ENCODE results near the gene CD209. TPM values are rescaled to one million over a fixed set of nuclear protein-coding genes. Genes with fewer than 3 reads are reported as not detected.

Gene CD209
- total and polyA plus RNA-seq, 2 experiments from 2014 or later = not detected

- Histone ChIP-seq H3K9me2 (ENCODE audit: insufficient read depth) (no peaks in the 10 kb centered on the region), H3K4me3 (no peak overlapping the region), H4K20me1 (ENCODE audit: insufficient read depth) (no peaks in the 10 kb centered on the region), H3K27me3 (replicated peaks; ENCODE audit: insufficient read depth) (no peaks in the 10 kb centered on the region; the same call in 1 of the 2 replicates), H3K9me3 (ENCODE audit: low read depth) (no peaks in the 10 kb centered on the region), H2AFZ (no peak overlapping the region), H3K79me2 (ENCODE audit: insufficient read depth) (no peaks in the 10 kb centered on the region), H3K9ac (no peak overlapping the region), H3K27ac (no peak overlapping the region), H3K4me2 (ENCODE audit: unreplicated experiment) (no peak overlapping the region), H3K4me1 (ENCODE audit: insufficient read depth) (no peaks in the 10 kb centered on the region), H3F3A (ENCODE audit: insufficient read depth) (no peaks in the 10 kb centered on the region), H3K36me3 (ENCODE audit: low read depth) (no peaks in the 10 kb centered on the region)
- in situ Hi-C loops (cut with MboI) = no loop called here
- DNase-seq = no peak
- WGBS, 2 experiments (ENCODE audit: low coverage in 1 of 2, low lambda C conversion rate in 2 of 2, missing lambda C conversion rate in 2 of 2) = 86% methylated on average over 12 of the region's 12 CpGs
- no peak for TF ChIP-seq EZH2phosphoT487 (IDR thresholded peaks at IDR 0.05; ENCODE audit: insufficient read depth, low read depth)
These were observed 46.2 kb downstream of the CD209 start for GRCh38 chr19:7701049-7701653.

- Histone ChIP-seq H3K36me3 (ENCODE audit: low read depth) (no peaks in the 10 kb centered on the region), H3K27me3 (replicated peaks; ENCODE audit: insufficient read depth) (no peaks in the 10 kb centered on the region; the same call in none of the 2 replicates), H2AFZ (no peak overlapping the region), H3K79me2 (ENCODE audit: insufficient read depth) (no peaks in the 10 kb centered on the region), H3K9me2 (ENCODE audit: insufficient read depth) (no peaks in the 10 kb centered on the region), H4K20me1 (ENCODE audit: insufficient read depth) (no peaks in the 10 kb centered on the region), H3F3A (ENCODE audit: insufficient read depth) (no peaks in the 10 kb centered on the region), H3K9ac (no peak overlapping the region), H3K4me1 (ENCODE audit: insufficient read depth) (no peaks in the 10 kb centered on the region), H3K9me3 (ENCODE audit: low read depth) (no peaks in the 10 kb centered on the region), H3K27ac (no peak overlapping the region), H3K4me3 (no peak overlapping the region), H3K4me2 (ENCODE audit: unreplicated experiment) (no peak overlapping the region)
- DNase-seq = peak; percentile 37
- in situ Hi-C loops (cut with MboI) = no loop called here
- TF ChIP-seq EZH2 (IDR thresholded peaks at IDR 0.05; ENCODE audit: insufficient read depth, poor library complexity, severe bottlenecking) (no peak), EZH2phosphoT487 (IDR thresholded peaks at IDR 0.05; ENCODE audit: insufficient read depth, low read depth) (no peak)
- WGBS, 2 experiments (ENCODE audit: low coverage in 1 of 2, low lambda C conversion rate in 2 of 2, missing lambda C conversion rate in 2 of 2) = 58 to 61% methylated on average over 15 of the region's 15 CpGs
These were observed 47.6 kb downstream of the CD209 start for GRCh38 chr19:7699417-7700401.

- TF ChIP-seq EZH2 (IDR thresholded peaks at IDR 0.05; ENCODE audit: insufficient read depth, poor library complexity, severe bottlenecking) = no peak
- no peak for TF ChIP-seq EZH2phosphoT487 (IDR thresholded peaks at IDR 0.05; ENCODE audit: insufficient read depth, low read depth)
- Histone ChIP-seq H4K20me1 (ENCODE audit: insufficient read depth) (no peaks in the 10 kb centered on the region), H3K9me3 (ENCODE audit: low read depth) (no peaks in the 10 kb centered on the region), H3K9me2 (ENCODE audit: insufficient read depth) (no peaks in the 10 kb centered on the region), H3K27me3 (replicated peaks; ENCODE audit: insufficient read depth) (no peaks in the 10 kb centered on the region; the same call in none of the 2 replicates), H3K79me2 (ENCODE audit: insufficient read depth) (no peaks in the 10 kb centered on the region), H3K9ac (no peak overlapping the region), H2AFZ (no peak overlapping the region), H3K4me2 (ENCODE audit: unreplicated experiment) (no peak overlapping the region), H3K36me3 (ENCODE audit: low read depth) (no peaks in the 10 kb centered on the region), H3K4me3 (no peak overlapping the region), H3K4me1 (ENCODE audit: insufficient read depth) (no peaks in the 10 kb centered on the region), H3F3A (ENCODE audit: insufficient read depth) (no peaks in the 10 kb centered on the region), H3K27ac (no peak overlapping the region)
- DNase-seq = no peak
- in situ Hi-C loops (cut with MboI) = no loop called here
- 40% methylated on average over 2 of the region's 2 CpGs for WGBS, 2 experiments (ENCODE audit: low coverage in 1 of 2, low lambda C conversion rate in 2 of 2, missing lambda C conversion rate in 2 of 2)
These were observed 48.3 kb downstream of the CD209 start for GRCh38 chr19:7699003-7699402.

GRCh38 chr19:7698583-7698982, 48.8 kb downstream of the CD209 start:
- H3K4me1 ChIP-seq (ENCODE audit: insufficient read depth) = no peaks in the 10 kb centered on the region
- H4K20me1 ChIP-seq (ENCODE audit: insufficient read depth) = no peaks in the 10 kb centered on the region
- no peaks in the 10 kb centered on the region for H3K36me3 ChIP-seq (ENCODE audit: low read depth)
- 25 to 36% methylated on average over 10 to 11 of the region's 11 CpGs for WGBS, 2 experiments (ENCODE audit: low coverage in 1 of 2, low lambda C conversion rate in 2 of 2, missing lambda C conversion rate in 2 of 2)
- H3K4me2 ChIP-seq (ENCODE audit: unreplicated experiment) = no peak overlapping the region
- DNase-seq = no peak
- no peaks in the 10 kb centered on the region; the same call in none of the 2 replicates for H3K27me3 ChIP-seq (replicated peaks; ENCODE audit: insufficient read depth)
- H3F3A ChIP-seq (ENCODE audit: insufficient read depth) = no peaks in the 10 kb centered on the region
- H3K4me3 ChIP-seq = no peak overlapping the region
- no peak overlapping the region for H3K27ac ChIP-seq
- no peaks in the 10 kb centered on the region for H3K9me2 ChIP-seq (ENCODE audit: insufficient read depth)
- no peaks in the 10 kb centered on the region for H3K79me2 ChIP-seq (ENCODE audit: insufficient read depth)
- no peak overlapping the region for H2AFZ ChIP-seq
- in situ Hi-C loops (cut with MboI) = no loop called here
- no peak for TF ChIP-seq EZH2phosphoT487 (IDR thresholded peaks at IDR 0.05; ENCODE audit: insufficient read depth, low read depth)
- TF ChIP-seq EZH2 (IDR thresholded peaks at IDR 0.05; ENCODE audit: insufficient read depth, poor library complexity, severe bottlenecking) = no peak
- no peak overlapping the region for H3K9ac ChIP-seq
- no peaks in the 10 kb centered on the region for H3K9me3 ChIP-seq (ENCODE audit: low read depth)

Measured in GM23248 (cell line).